ENCODE results near the gene BRAP. TPM values are rescaled to one million over a fixed set of nuclear protein-coding genes. Genes with fewer than 3 reads are reported as not detected.
"Not testable (repeated sequence)": the region's sequence is repeated elsewhere in the genome, so short reads cannot be mapped to it uniquely, and the experiment has no call there.

The BRAP gene
- total RNA-seq, 4 donors from 2014 or later = 10.8 to 17.3 (median 15.9) TPM

DNA sequence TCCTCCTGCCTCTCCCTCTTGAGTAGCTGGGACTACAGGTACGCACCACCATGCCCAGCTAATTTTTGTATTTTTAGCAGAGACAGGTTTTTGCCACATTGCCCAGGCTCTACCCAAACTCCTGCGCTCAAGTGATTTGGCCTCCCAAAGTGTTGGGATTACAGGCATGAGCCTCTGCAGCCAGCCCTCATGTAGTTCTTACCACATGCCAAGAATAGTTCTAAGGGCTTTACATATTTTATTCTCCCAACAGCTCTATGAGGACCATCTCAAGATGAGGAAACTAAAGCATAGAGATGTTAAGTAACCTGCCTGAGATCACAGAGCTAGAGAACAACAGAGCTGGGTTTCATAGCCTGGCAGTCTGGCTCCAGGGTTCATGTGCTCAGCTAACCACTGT lies 43.0 kb upstream of the BRAP start:
- 83 to 94% methylated on average over 1 to 2 of the region's 2 CpGs for WGBS, 2 donors (ENCODE audit: low coverage in 1 of 2)
- intact Hi-C loops (cut with DNase I; ENCODE audit: low total_unique reads) (no loop called here), in situ Hi-C loops (cut with MboI; ENCODE audit: low pct_ligation_motif_present in 1 of 4, low pct_unique_long_range_greater_than_20kb in 1 of 4, low sequenced_read_pairs in 3 of 4) (no loop called here)
- TF ChIP-seq, protein P1, sequence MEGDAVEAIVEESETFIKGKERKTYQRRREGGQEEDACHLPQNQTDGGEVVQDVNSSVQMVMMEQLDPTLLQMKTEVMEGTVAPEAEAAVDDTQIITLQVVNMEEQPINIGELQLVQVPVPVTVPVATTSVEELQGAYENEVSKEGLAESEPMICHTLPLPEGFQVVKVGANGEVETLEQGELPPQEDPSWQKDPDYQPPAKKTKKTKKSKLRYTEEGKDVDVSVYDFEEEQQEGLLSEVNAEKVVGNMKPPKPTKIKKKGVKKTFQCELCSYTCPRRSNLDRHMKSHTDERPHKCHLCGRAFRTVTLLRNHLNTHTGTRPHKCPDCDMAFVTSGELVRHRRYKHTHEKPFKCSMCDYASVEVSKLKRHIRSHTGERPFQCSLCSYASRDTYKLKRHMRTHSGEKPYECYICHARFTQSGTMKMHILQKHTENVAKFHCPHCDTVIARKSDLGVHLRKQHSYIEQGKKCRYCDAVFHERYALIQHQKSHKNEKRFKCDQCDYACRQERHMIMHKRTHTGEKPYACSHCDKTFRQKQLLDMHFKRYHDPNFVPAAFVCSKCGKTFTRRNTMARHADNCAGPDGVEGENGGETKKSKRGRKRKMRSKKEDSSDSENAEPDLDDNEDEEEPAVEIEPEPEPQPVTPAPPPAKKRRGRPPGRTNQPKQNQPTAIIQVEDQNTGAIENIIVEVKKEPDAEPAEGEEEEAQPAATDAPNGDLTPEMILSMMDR (IDR thresholded peaks at IDR 0.05) = no peak
- no peak for TF ChIP-seq POLR2A (IDR thresholded peaks at IDR 0.05)
- no peak for TF ChIP-seq EP300 (IDR thresholded peaks at IDR 0.05; ENCODE audit: low read depth)
- no peak for TF ChIP-seq POLR2AphosphoS5 (IDR thresholded peaks at IDR 0.05)
- Histone ChIP-seq H3K4me1 (no peaks in the 10 kb centered on the region), H3K9me3 (no peaks in the 10 kb centered on the region), H3K36me3 (peaks cover 0 to 14% (median 0%) of the 10 kb centered on the region in 4 donors), H3K4me3 (no peak overlapping the region), H3K27me3 (no peaks in the 10 kb centered on the region), H3K27ac (no peak overlapping the region)
- no peak for DNase-seq

DNA sequence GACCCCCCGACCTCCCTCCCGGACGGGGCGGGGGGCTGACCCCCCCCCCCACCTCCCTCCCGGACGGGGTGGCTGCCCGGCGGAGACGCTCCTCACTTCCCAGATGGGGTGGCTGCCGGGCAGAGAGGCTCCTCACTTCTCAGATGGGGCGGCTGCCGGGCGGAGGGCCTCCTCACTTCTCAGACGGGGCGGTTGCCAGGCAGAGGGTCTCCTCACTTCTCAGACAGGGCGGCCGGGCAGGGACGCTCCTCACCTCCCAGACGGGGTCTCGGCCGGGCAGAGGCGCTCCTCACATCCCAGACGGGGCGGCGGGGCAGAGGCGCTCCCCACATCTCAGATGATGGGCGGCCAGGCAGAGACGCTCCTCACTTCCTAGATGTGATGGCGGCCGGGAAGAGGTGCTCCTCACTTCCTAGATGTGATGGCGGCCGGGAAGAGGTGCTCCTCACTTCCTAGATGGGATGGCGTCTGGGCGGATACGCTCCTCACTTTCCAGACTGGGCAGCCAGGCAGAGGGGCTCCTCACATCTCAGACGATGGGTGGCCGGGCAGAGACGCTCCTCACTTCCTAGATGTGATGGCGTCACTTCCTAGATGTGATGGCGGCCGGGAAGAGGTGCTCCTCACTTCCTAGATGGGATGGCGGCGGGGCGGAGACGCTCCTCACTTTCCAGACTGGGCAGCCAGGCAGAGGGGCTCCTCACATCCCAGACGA lies 38.0 kb upstream of the BRAP start:
- H3K27ac ChIP-seq; H3K4me1 ChIP-seq; DNase-seq; H3K27me3 ChIP-seq; H3K9me3 ChIP-seq; H3K4me3 ChIP-seq; intact Hi-C loops (cut with DNase I; ENCODE audit: low total_unique reads); in situ Hi-C loops (cut with MboI; ENCODE audit: low pct_ligation_motif_present in 1 of 4, low pct_unique_long_range_greater_than_20kb in 1 of 4, low sequenced_read_pairs in 3 of 4): not testable (repeated sequence)
- WGBS, 2 donors (ENCODE audit: low coverage in 1 of 2) = 98% methylated on average over 29 of the region's 46 CpGs; no CpG with 5 or more reads in 1 of the 2 donors
- peaks cover 0 to 19% (median 9%) of the 10 kb centered on the region in 4 donors for H3K36me3 ChIP-seq

DNA sequence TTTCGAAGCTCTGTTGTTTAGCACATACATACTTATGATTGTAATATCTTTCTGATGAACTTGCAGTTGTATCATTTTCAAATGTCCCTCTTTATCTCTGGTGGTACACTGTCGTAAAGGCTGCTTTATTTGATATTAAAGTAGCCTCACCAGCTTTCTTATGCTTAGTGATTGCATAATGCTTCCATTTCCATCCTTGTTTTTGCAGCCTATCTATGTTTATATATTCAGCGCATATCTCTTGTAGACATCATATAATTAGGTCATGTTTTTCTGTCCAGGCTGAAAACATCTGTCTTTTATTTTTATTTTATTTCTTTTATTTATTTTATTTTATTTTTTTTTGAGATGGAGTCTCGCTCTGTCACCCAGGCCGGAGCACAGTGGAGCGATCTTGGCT lies 34.7 kb upstream of the BRAP start:
- H3K9me3 ChIP-seq = no peaks in the 10 kb centered on the region
- H3K4me3 ChIP-seq = no peak overlapping the region
- in situ Hi-C loops (cut with MboI; ENCODE audit: low pct_ligation_motif_present in 1 of 4, low pct_unique_long_range_greater_than_20kb in 1 of 4, low sequenced_read_pairs in 3 of 4) = no loop called here
- intact Hi-C loops (cut with DNase I; ENCODE audit: low total_unique reads) = no loop called here
- peaks cover 0 to 29% (median 11%) of the 10 kb centered on the region in 4 donors for H3K36me3 ChIP-seq
- no peaks in the 10 kb centered on the region for H3K4me1 ChIP-seq
- TF ChIP-seq, protein P1 (IDR thresholded peaks at IDR 0.05) = no peak
- TF ChIP-seq EP300 (IDR thresholded peaks at IDR 0.05; ENCODE audit: low read depth) = no peak
- TF ChIP-seq POLR2A (IDR thresholded peaks at IDR 0.05) = no peak
- no peak for TF ChIP-seq POLR2AphosphoS5 (IDR thresholded peaks at IDR 0.05)
- DNase-seq = no peak
- WGBS, 2 donors (ENCODE audit: low coverage in 1 of 2) = 87 to 97% methylated on average over 3 to 6 of the region's 6 CpGs
- H3K27me3 ChIP-seq = no peaks in the 10 kb centered on the region
- no peak overlapping the region for H3K27ac ChIP-seq

DNA sequence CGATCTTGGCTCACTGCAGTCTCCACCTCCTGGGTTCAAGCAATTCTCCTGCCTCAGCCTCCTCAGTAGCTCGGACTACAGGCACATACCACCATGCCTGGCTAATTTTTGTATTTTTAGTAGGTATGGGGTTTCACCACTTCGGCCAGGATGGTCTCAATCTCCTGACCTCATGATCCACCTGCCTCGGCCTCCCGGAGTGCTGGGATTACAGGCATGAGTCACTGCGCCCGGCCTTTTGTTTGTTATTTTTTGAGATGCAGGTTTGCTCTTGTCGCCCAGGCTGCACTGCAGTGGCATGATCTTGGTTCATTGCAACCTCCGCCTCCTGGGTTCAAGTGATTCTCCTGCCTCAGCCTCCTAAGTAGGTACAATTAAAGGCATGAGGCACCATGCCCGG lies 33.6 kb upstream of the BRAP start:
- intact Hi-C loops (cut with DNase I; ENCODE audit: low total_unique reads); in situ Hi-C loops (cut with MboI; ENCODE audit: low pct_ligation_motif_present in 1 of 4, low pct_unique_long_range_greater_than_20kb in 1 of 4, low sequenced_read_pairs in 3 of 4); H3K9me3 ChIP-seq; H3K27me3 ChIP-seq; H3K27ac ChIP-seq; H3K4me1 ChIP-seq; DNase-seq; H3K4me3 ChIP-seq: not testable (repeated sequence)
- peaks cover 0 to 29% (median 11%) of the 10 kb centered on the region in 4 donors for H3K36me3 ChIP-seq
- 91 to 93% methylated on average over 5 to 10 of the region's 10 CpGs for WGBS, 2 donors (ENCODE audit: low coverage in 1 of 2)

DNA sequence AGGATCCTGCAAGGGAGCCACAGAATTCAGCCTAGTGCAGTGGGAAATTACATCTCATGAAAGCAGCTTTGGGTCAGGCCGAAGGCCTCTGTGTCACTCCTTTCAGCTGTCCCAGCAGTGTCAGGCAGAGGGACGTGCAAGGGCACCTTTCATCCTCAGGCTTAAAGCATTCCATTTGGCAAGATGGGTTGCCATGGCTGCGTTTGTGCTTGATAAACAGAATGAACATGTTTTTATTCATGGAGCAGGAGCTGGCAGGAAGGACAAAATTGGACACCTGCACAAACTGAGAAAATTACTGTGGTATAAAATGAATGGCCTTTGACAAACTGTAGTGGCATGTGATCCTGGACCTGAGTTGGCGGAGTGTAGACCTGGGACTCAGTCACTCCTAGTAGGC lies 29.5 kb upstream of the BRAP start:
- H3K36me3 ChIP-seq = peaks cover 0 to 56% (median 12%) of the 10 kb centered on the region in 4 donors
- intact Hi-C loops (cut with DNase I; ENCODE audit: low total_unique reads) (no loop called here), in situ Hi-C loops (cut with MboI; ENCODE audit: low pct_ligation_motif_present in 1 of 4, low pct_unique_long_range_greater_than_20kb in 1 of 4, low sequenced_read_pairs in 3 of 4) (no loop called here)
- no peak overlapping the region for H3K27ac ChIP-seq
- H3K9me3 ChIP-seq = no peaks in the 10 kb centered on the region
- 40 to 63% methylated on average over 3 to 4 of the region's 4 CpGs for WGBS, 2 donors (ENCODE audit: low coverage in 1 of 2)
- no peak overlapping the region for H3K4me3 ChIP-seq
- no peaks in the 10 kb centered on the region for H3K4me1 ChIP-seq
- TF ChIP-seq EP300 (IDR thresholded peaks at IDR 0.05; ENCODE audit: low read depth) (no peak), POLR2A (IDR thresholded peaks at IDR 0.05) (no peak), POLR2AphosphoS5 (IDR thresholded peaks at IDR 0.05) (no peak)
- TF ChIP-seq, protein P1 (IDR thresholded peaks at IDR 0.05) = no peak
- no peak for DNase-seq
- no peaks in the 10 kb centered on the region for H3K27me3 ChIP-seq

All from transverse colon (tissue), 4 donors.